ENCODE data around the gene SACS.

DNA sequence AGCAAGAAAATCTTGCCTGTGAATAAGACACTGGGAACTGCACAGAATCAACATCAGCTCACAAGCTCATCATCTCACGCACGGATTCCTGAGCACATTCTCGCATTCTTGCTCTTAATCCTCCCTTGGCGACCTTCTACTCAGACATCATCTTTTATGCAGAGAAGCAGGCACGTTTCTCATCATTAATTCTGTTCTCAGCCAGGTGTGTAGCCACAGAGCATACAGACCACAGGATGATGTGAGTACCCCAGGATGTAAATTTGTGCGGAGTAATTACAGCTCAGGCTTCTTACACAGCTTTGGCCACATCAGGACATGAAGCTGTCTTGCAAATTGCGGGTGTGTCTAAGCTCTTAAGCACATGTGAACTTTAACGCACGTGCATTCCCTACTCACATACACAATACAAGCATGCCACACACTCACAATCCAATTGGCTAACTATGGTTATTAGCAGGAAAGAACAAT lies 36.5 kb upstream of the SACS start:
- no peak for TF ChIP-seq CTCF (IDR thresholded peaks at IDR 0.05)
- no peak for TF ChIP-seq POLR2A (IDR thresholded peaks at IDR 0.05)
